Neural progenitor cell (in vitro differentiated cells): ENCODE results near the gene ZNF683. TPM values are rescaled to one million over a fixed set of nuclear protein-coding genes. Genes with fewer than 3 reads are reported as not detected.

ENCODE experiments used
- DNase-seq: peaks from one replicate; pipeline ENCODE4 v3.0.0-alpha.2; 2016; ENCODE audit warnings: low spot score
- H2AFZ ChIP-seq: fragments of 200-600 bp; sonication (generic); replicated peaks from 2 replicates; pipeline ENCODE4 v1.6.1; 2016; ENCODE audit warnings: antibody characterized with exemption
- H3F3A ChIP-seq: fragments of 200-600 bp; sonication (generic); 2 replicates; pipeline ENCODE4 v1.6.1; 2016; ENCODE audit warnings: antibody characterized with exemption, low read depth
- H3K27ac ChIP-seq: fragments of 200-600 bp; sonication (generic); 2 replicates; pipeline ENCODE4 v1.5.1; 2016; ENCODE audit warnings: mild to moderate bottlenecking
- H3K27me3 ChIP-seq: fragments of 200-600 bp; sonication (generic); 2 replicates; pipeline ENCODE4 v1.6.1; 2016; ENCODE audit warnings: mild to moderate bottlenecking, moderate library complexity
- H3K36me3 ChIP-seq: fragments of 200-600 bp; sonication (generic); 2 replicates; pipeline ENCODE4 v1.5.1; 2016
- H3K4me1 ChIP-seq: fragments of 200-600 bp; sonication (generic); 2 replicates; pipeline ENCODE4 v1.6.1; 2016; ENCODE audit warnings: mixed run types
- H3K4me2 ChIP-seq: fragments of 200-600 bp; sonication (generic); 2 replicates; pipeline ENCODE4 v1.6.1; 2016
- H3K4me3 ChIP-seq: fragments of 200-600 bp; sonication (generic); 2 replicates; pipeline ENCODE4 v1.5.1; 2016
- H3K79me2 ChIP-seq: fragments of 200-600 bp; sonication (generic); 2 replicates; pipeline ENCODE4 v1.6.1; 2016; ENCODE audit warnings: low read depth
- H3K9ac ChIP-seq: fragments of 200-600 bp; sonication (generic); 2 replicates; pipeline ENCODE4 v1.6.1; 2016
- H3K9me3 ChIP-seq: fragments of 200-600 bp; sonication (generic); 2 replicates; pipeline ENCODE4 v1.5.1; 2016; ENCODE audit warnings: low read depth
- H4K20me1 ChIP-seq: fragments of 200-600 bp; sonication (generic); 2 replicates; pipeline ENCODE4 v1.6.1; 2016; ENCODE audit warnings: low read depth
- H3K27ac Mint-ChIP-seq: 3 replicates; pipeline ENCODE4 v1.8.0; 2021; ENCODE audit warnings: mixed read lengths
- H3K27me3 Mint-ChIP-seq: 2 replicates; pipeline ENCODE4 v1.8.0; 2022; ENCODE audit warnings: low read depth, mild to moderate bottlenecking, inconsistent platforms, moderate library complexity, mixed read lengths; ENCODE audit not compliant: insufficient read depth
- H3K36me3 Mint-ChIP-seq: 3 replicates; pipeline ENCODE4 v1.8.0; 2021; ENCODE audit warnings: mixed read lengths
- H3K4me1 Mint-ChIP-seq: 3 replicates; pipeline ENCODE4 v1.8.0; 2021; ENCODE audit warnings: mixed read lengths
- H3K4me3 Mint-ChIP-seq: 3 replicates; pipeline ENCODE4 v1.8.0; 2021; ENCODE audit warnings: mild to moderate bottlenecking, moderate library complexity, mixed read lengths
- H3K9me3 Mint-ChIP-seq: 3 replicates; pipeline ENCODE4 v1.8.0; 2020; ENCODE audit warnings: mixed read lengths
- EZH2 ChIP-seq: fragments of 200-600 bp; sonication (generic); IDR thresholded peaks from 2 replicates; pipeline ENCODE4 v1.6.1; 2017; ENCODE audit warnings: antibody characterized with exemption, mild to moderate bottlenecking, moderate library complexity
- EZH2phosphoT487 ChIP-seq: fragments of 200-600 bp; sonication (generic); IDR thresholded peaks from 2 replicates; pipeline ENCODE4 v1.6.1; 2017; ENCODE audit warnings: antibody characterized with exemption
- total RNA-seq: library from RNA; depleted of rRNA; stranded (reverse); fragments of >200 nt; gene quantifications from 2 replicates; pipeline ENCODE4 v1.2.3, GENCODE V29; 2015; ENCODE audit warnings: low replicate concordance
- TF ChIP-seq, protein P1 (sequence below): fragments of 200-600 bp; sonication (generic); IDR thresholded peaks from 2 replicates; pipeline ENCODE4 v1.5.1; 2017; ENCODE audit warnings: antibody characterized with exemption, mild to moderate bottlenecking

The ZNF683 gene
- total RNA-seq, 1 donor from 2014 or later = not detected

GRCh38 chr1:26315874-26316850 is 56.4 kb downstream of the ZNF683 start:
- TF ChIP-seq EZH2 (no peak), EZH2phosphoT487 (no peak)
- TF ChIP-seq, protein P1, sequence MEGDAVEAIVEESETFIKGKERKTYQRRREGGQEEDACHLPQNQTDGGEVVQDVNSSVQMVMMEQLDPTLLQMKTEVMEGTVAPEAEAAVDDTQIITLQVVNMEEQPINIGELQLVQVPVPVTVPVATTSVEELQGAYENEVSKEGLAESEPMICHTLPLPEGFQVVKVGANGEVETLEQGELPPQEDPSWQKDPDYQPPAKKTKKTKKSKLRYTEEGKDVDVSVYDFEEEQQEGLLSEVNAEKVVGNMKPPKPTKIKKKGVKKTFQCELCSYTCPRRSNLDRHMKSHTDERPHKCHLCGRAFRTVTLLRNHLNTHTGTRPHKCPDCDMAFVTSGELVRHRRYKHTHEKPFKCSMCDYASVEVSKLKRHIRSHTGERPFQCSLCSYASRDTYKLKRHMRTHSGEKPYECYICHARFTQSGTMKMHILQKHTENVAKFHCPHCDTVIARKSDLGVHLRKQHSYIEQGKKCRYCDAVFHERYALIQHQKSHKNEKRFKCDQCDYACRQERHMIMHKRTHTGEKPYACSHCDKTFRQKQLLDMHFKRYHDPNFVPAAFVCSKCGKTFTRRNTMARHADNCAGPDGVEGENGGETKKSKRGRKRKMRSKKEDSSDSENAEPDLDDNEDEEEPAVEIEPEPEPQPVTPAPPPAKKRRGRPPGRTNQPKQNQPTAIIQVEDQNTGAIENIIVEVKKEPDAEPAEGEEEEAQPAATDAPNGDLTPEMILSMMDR = no peak
- Histone ChIP-seq H3K9ac (no peak overlapping the region), H4K20me1 (no peaks in the 10 kb centered on the region), H3K36me3 (no peaks in the 10 kb centered on the region), H2AFZ (no peak overlapping the region), H3F3A (peaks cover 23% of the 10 kb centered on the region), H3K9me3 (no peaks in the 10 kb centered on the region), H3K27me3 (no peaks in the 10 kb centered on the region), H3K27ac (no peak overlapping the region), H3K4me3 (no peak overlapping the region), H3K4me2 (no peak overlapping the region), H3K79me2 (no peaks in the 10 kb centered on the region), H3K4me1 (peaks cover 15% of the 10 kb centered on the region)
- Mint-ChIP-seq H3K4me3 (no peak overlapping the region), H3K9me3 (no peaks in the 10 kb centered on the region), H3K27me3 (peaks cover 8% of the 10 kb centered on the region), H3K4me1 (peaks cover 25% of the 10 kb centered on the region), H3K27ac (peak overlapping the region; percentile 60), H3K36me3 (no peaks in the 10 kb centered on the region)
- DNase-seq = no peak

DNA sequence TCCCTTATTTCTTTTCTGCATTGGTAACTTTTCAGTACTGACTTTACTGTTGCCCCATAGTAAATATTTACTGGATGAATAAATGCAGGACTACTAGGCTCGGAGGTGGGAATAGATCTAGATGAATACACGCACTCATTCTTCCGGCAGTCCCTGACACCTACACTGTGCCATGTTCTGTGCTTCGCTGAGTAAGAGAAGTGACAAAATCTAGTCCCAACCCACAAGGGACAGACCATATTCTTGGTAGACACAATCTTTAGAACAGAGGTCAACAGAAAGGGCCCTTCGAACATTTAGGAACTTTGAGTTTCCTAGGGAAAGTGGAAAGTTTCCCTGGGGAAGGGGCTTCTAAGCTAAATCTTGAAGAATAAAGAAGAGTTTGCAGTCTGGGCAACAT is 58.0 kb downstream of the ZNF683 start:
- Histone ChIP-seq H3K9ac (no peak overlapping the region), H3K4me2 (no peak overlapping the region), H3F3A (peaks cover 23% of the 10 kb centered on the region), H3K9me3 (no peaks in the 10 kb centered on the region), H3K27ac (no peak overlapping the region), H3K4me1 (peaks cover 15% of the 10 kb centered on the region), H3K79me2 (no peaks in the 10 kb centered on the region), H2AFZ (no peak overlapping the region), H3K4me3 (no peak overlapping the region), H4K20me1 (no peaks in the 10 kb centered on the region), H3K27me3 (no peaks in the 10 kb centered on the region), H3K36me3 (no peaks in the 10 kb centered on the region)
- Mint-ChIP-seq H3K36me3 (no peaks in the 10 kb centered on the region), H3K27ac (no peak overlapping the region), H3K27me3 (peaks cover 10% of the 10 kb centered on the region), H3K4me3 (no peak overlapping the region), H3K4me1 (peaks cover 21% of the 10 kb centered on the region), H3K9me3 (no peaks in the 10 kb centered on the region)
- TF ChIP-seq, protein P1 = no peak
- TF ChIP-seq EZH2 (no peak), EZH2phosphoT487 (no peak)
- DNase-seq = no peak

Other genes with a start within 250 kb of the ZNF683 start
- gene FAM110D, start 213.7 kb downstream of the ZNF683 start, total RNA-seq = 0.28 and 0.50 TPM in 2 replicates
- not detected in 2 replicates for gene C1orf232, start 203.8 kb downstream of the ZNF683 start, total RNA-seq
- gene ZNF593, start 202.8 kb downstream of the ZNF683 start, total RNA-seq = 3.3 and 13.3 TPM in 2 replicates
- gene ZNF593OS, start 200.9 kb downstream of the ZNF683 start, total RNA-seq = 0.67 and 2.1 TPM in 2 replicates
- 7.8 and 13.0 TPM in 2 replicates for gene CNKSR1, start 195.3 kb downstream of the ZNF683 start, total RNA-seq
- 0.40 TPM in 1 of 2 replicates, not detected in the other for gene CATSPER4, start 182.1 kb downstream of the ZNF683 start, total RNA-seq
- gene CEP85, start 138.6 kb downstream of the ZNF683 start, total RNA-seq = 41.4 and 54.1 TPM in 2 replicates
- 15.6 and 41.9 TPM in 2 replicates for gene SH3BGRL3, start 92.7 kb downstream of the ZNF683 start, total RNA-seq
- 5.9 and 10.2 TPM in 2 replicates for gene UBXN11, start 66.1 kb downstream of the ZNF683 start, total RNA-seq
- gene CD52, start 54.8 kb downstream of the ZNF683 start, total RNA-seq = 2.5 and 7.3 TPM in 2 replicates
- 3.0 and 6.5 TPM in 2 replicates for gene CRYBG2, start 18.6 kb downstream of the ZNF683 start, total RNA-seq
- gene LIN28A, start 38.1 kb upstream of the ZNF683 start, total RNA-seq = 1,311 and 1,384 TPM in 2 replicates
- gene DHDDS, start 59.6 kb upstream of the ZNF683 start, total RNA-seq = 30.5 and 43.0 TPM in 2 replicates
- gene HMGN2, start 99.7 kb upstream of the ZNF683 start, total RNA-seq = 831 and 964 TPM in 2 replicates
- 18.7 and 43.9 TPM in 2 replicates for gene RPS6KA1, start 157.0 kb upstream of the ZNF683 start, total RNA-seq